ENCODE measurements around the gene AWAT2.

AWAT2 gene

GRCh38 chrX:69993494-69993893 lies 56.2 kb downstream of the AWAT2 start:
- DNase-seq, result no peak

GRCh38 chrX:69991685-69992084 lies 58.1 kb downstream of the AWAT2 start:
- no peak for DNase-seq

All from effector CD8-positive, alpha-beta T cell (primary cell).